ENCODE data around the gene CCDC192. TPM values are rescaled to one million over a fixed set of nuclear protein-coding genes. Genes with fewer than 3 reads are reported as not detected.

Gene CCDC192
- polyA plus RNA-seq, 3 donors = not detected

DNA sequence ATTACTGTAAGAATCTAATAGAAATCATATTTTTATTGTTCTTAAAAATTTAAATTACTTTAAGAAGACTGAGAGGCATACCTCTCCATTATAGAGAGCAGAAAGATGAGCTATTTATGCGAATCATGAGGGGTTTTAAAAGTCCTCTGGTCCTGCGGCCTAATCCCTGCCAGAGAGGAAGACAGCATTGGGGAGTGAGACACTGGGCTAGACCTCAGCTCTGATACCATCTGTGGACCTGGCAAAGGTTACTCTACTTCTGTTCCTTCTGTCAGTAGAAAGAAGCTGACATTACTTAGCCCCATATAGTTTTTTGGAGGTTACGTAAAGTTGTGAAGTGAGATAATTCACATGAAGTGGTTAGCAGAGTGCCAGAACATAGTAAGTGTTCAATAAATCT is 103.6 kb downstream of the CCDC192 start:
- Histone ChIP-seq H3K4me3 (replicated peaks in 1 of 3; ENCODE audit: low read depth in 2 of 3, low read length in 3 of 3) (no peak overlapping the region), H3K79me2 (ENCODE audit: insufficient read depth, low read length) (no peaks in the 10 kb centered on the region), H3K4me2 (replicated peaks; ENCODE audit: extremely low read depth, low read length, poor library complexity, severe bottlenecking) (no peak overlapping the region), H2AFZ (ENCODE audit: insufficient read depth, low read depth, low read length, poor library complexity, severe bottlenecking) (no peak overlapping the region), H3K9me3 (replicated peaks in 1 of 2; ENCODE audit: control insufficient read depth in 1 of 2, insufficient read depth in 1 of 2, low read length in 2 of 2) (no peaks in the 10 kb centered on the region), H3K27ac (ENCODE audit: low read depth in 1 of 2, low read length in 2 of 2) (no peak overlapping the region), H3K9ac (ENCODE audit: insufficient read depth, low read length, poor library complexity, severe bottlenecking) (no peak overlapping the region), H3K27me3 (ENCODE audit: control insufficient read depth in 2 of 2, insufficient read depth in 2 of 2, low read length in 2 of 2) (no peaks in the 10 kb centered on the region), H3K36me3 (replicated peaks in 1 of 2; ENCODE audit: control insufficient read depth in 1 of 2, insufficient read depth in 2 of 2, low read length in 2 of 2) (no peaks in the 10 kb centered on the region), H3K4me1 (ENCODE audit: control insufficient read depth in 1 of 2, insufficient read depth in 2 of 2, low read length in 2 of 2) (peaks cover 4 to 10% of the 10 kb centered on the region in 2 donors), H4K20me1 (ENCODE audit: insufficient read depth, low read length) (no peaks in the 10 kb centered on the region)
- WGBS (ENCODE audit: insufficient coverage) = 100% methylated on average over 1 of the region's 3 CpGs
- H3K27me3 Mint-ChIP-seq (ENCODE audit: low read depth in 3 of 3) = no peaks in the 10 kb centered on the region
- intact Hi-C loops (cut with micrococcal nuclease) = no loop called here
- no peaks in the 10 kb centered on the region for H3K36me3 Mint-ChIP-seq
- no peak for DNase-seq
- no peak overlapping the region for H3K4me3 Mint-ChIP-seq
- peaks cover 8% of the 10 kb centered on the region for H3K4me1 Mint-ChIP-seq
- H3K9me3 Mint-ChIP-seq = no peaks in the 10 kb centered on the region
- H3K27ac Mint-ChIP-seq = no peak overlapping the region
- TF ChIP-seq, protein P1, sequence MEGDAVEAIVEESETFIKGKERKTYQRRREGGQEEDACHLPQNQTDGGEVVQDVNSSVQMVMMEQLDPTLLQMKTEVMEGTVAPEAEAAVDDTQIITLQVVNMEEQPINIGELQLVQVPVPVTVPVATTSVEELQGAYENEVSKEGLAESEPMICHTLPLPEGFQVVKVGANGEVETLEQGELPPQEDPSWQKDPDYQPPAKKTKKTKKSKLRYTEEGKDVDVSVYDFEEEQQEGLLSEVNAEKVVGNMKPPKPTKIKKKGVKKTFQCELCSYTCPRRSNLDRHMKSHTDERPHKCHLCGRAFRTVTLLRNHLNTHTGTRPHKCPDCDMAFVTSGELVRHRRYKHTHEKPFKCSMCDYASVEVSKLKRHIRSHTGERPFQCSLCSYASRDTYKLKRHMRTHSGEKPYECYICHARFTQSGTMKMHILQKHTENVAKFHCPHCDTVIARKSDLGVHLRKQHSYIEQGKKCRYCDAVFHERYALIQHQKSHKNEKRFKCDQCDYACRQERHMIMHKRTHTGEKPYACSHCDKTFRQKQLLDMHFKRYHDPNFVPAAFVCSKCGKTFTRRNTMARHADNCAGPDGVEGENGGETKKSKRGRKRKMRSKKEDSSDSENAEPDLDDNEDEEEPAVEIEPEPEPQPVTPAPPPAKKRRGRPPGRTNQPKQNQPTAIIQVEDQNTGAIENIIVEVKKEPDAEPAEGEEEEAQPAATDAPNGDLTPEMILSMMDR (IDR thresholded peaks at IDR 0.05) = no peak

DNA sequence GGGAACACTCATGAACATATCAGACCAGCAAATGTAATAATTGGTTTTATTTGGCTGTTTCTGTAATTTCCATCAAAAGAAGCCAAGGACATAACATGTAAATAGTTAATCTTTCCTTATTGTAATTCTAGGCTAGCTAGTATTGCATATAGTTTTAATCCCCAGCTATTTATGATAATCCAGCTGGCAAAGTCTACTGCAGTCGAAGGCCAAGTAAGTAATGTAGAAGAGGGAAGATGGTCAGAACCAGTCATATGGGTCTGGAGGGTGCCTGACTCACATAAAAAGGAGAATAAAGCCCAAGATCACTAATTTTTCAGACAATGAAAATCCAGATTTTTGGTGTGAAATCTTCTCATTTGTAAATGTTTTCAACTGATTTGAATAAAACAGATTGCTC is 106.3 kb downstream of the CCDC192 start:
- H3K9ac ChIP-seq (ENCODE audit: insufficient read depth, low read length, poor library complexity, severe bottlenecking) = no peak overlapping the region
- WGBS (ENCODE audit: insufficient coverage) = no CpG with 5 or more reads among the region's 1 CpG

More for the DNA sequence above, 106.3 kb downstream of the CCDC192 start:
- no peak for DNase-seq
- Mint-ChIP-seq H3K4me3 (no peak overlapping the region), H3K27ac (no peak overlapping the region), H3K9me3 (no peaks in the 10 kb centered on the region), H3K4me1 (peaks cover 9% of the 10 kb centered on the region), H3K36me3 (no peaks in the 10 kb centered on the region), H3K27me3 (ENCODE audit: low read depth in 3 of 3) (no peaks in the 10 kb centered on the region)
- Histone ChIP-seq H3K27ac (ENCODE audit: low read depth in 1 of 2, low read length in 2 of 2) (no peak overlapping the region), H3K4me3 (replicated peaks in 1 of 3; ENCODE audit: low read depth in 2 of 3, low read length in 3 of 3) (no peak overlapping the region), H3K27me3 (ENCODE audit: control insufficient read depth in 2 of 2, insufficient read depth in 2 of 2, low read length in 2 of 2) (no peaks in the 10 kb centered on the region), H3K36me3 (replicated peaks in 1 of 2; ENCODE audit: control insufficient read depth in 1 of 2, insufficient read depth in 2 of 2, low read length in 2 of 2) (no peaks in the 10 kb centered on the region), H4K20me1 (ENCODE audit: insufficient read depth, low read length) (no peaks in the 10 kb centered on the region), H3K79me2 (ENCODE audit: insufficient read depth, low read length) (no peaks in the 10 kb centered on the region), H3K4me2 (replicated peaks; ENCODE audit: extremely low read depth, low read length, poor library complexity, severe bottlenecking) (no peak overlapping the region), H3K4me1 (ENCODE audit: control insufficient read depth in 1 of 2, insufficient read depth in 2 of 2, low read length in 2 of 2) (peaks cover 4 to 10% of the 10 kb centered on the region in 2 donors), H2AFZ (ENCODE audit: insufficient read depth, low read depth, low read length, poor library complexity, severe bottlenecking) (no peak overlapping the region), H3K9me3 (replicated peaks in 1 of 2; ENCODE audit: control insufficient read depth in 1 of 2, insufficient read depth in 1 of 2, low read length in 2 of 2) (no peaks in the 10 kb centered on the region)
- TF ChIP-seq, protein P1 (IDR thresholded peaks at IDR 0.05) = no peak
- intact Hi-C loops (cut with micrococcal nuclease) = no loop called here
